ENCODE measurements around the gene PLEKHG5. TPM values are rescaled to one million over a fixed set of nuclear protein-coding genes. Genes with fewer than 3 reads are reported as not detected.

The PLEKHG5 gene
- total and polyA plus RNA-seq, 10 of the 15 experiments (the other 5 are each of a cell fraction or from before 2014, with no cell fraction given), result 0.04 to 1.1 (median 0.18) TPM; not detected in 1

DNA sequence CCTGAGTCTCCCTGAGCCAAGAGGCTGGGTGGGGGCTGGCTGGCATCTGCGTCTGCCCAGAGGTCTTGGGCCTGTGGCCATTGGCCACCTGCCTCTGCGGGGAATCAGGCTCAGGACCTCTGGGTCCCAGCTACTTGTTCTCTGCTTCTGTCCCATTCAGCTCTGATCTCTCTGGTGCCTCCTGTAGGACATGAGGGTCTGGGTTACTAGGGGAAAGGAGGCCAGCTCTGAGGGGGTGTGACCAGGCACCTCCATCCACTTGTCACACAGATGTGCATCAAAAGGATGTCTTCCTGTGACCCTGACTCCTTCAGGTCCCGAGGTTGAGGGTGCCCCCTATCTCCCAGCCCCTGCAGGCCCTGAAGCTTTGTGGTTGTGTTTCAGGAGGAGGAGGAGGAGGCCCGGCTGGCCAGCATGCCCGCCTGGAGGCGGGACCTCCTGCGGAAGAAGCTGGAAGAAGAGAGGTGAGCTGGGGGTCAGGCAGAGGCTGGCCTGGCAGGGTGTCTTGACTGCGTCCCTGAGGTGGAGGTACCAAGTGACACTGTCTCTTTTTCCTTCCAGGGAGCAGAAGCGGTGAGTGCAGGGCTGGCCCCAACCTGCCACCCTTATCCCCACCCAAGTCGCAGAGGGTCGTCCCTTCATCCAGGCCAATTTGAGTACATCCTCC lies 34.5 kb downstream of the PLEKHG5 start:
- no peak for FAIRE-seq
- 45% methylated on average over 11 of the region's 11 CpGs for WGBS (ENCODE audit: insufficient coverage, insufficient replicate concordance, low lambda C conversion rate, missing lambda C conversion rate)
- ChIA-PET CTCF (interaction anchor here (1.5 kb wide), 1 partner anchor 18 kb away, joined by 3 read pairs; no protein-coding TSS in a partner anchor), RAD21 (ENCODE audit: unreplicated experiment) (interaction anchor here (1.1 kb wide), 1 partner anchor 19 kb away, joined by 3 read pairs; no protein-coding TSS in a partner anchor), POLR2A (no interaction called here), SMC1A (ENCODE audit: uncharacterized antibody, unreplicated experiment) (no interaction called here)
- no peak for ATAC-seq
- Histone ChIP-seq H2AFZ (ENCODE audit: control insufficient read depth, low read depth, low read length) (no peak overlapping the region), H4K20me1 (ENCODE audit: control insufficient read depth, insufficient read depth) (no peaks in the 10 kb centered on the region), H3K36me3 (ENCODE audit: control insufficient read depth in 2 of 2, insufficient read depth in 2 of 2, low read length in 1 of 2) (no peaks in the 10 kb centered on the region), H3K27me3 (replicated peaks in 1 of 2; ENCODE audit: control insufficient read depth in 2 of 2, insufficient read depth in 2 of 2, low read length in 1 of 2) (peaks cover 0 to 4% of the 10 kb centered on the region in 2 experiments; a peak in 2 of 4 replicates), H3K79me2 (ENCODE audit: control insufficient read depth, insufficient read depth, low read length) (no peaks in the 10 kb centered on the region), H3K4me3 (no peak overlapping the region), H3K27ac (ENCODE audit: control insufficient read depth, insufficient read depth) (no peak overlapping the region), H3K9me3 (replicated peaks; ENCODE audit: control insufficient read depth, insufficient read depth, low read length) (no peaks in the 10 kb centered on the region), H3K4me2 (ENCODE audit: control insufficient read depth, insufficient read depth) (no peak overlapping the region), H3K9ac (ENCODE audit: control insufficient read depth, insufficient read depth, low read length) (no peak overlapping the region), H3K4me1 (ENCODE audit: control insufficient read depth, insufficient read depth, low read length) (no peaks in the 10 kb centered on the region; the same call in 1 of the 2 replicates)
- TF ChIP-seq SMAD1 (IDR thresholded peaks at IDR 0.05; ENCODE audit: low read depth, partially characterized antibody) (no peak), BHLHE40 (IDR thresholded peaks at IDR 0.05; ENCODE audit: borderline replicate concordance in 1 of 2, low read depth in 2 of 2, low read length in 1 of 2) (no peak), SREBF1 (IDR thresholded peaks at IDR 0.05; ENCODE audit: low read length) (no peak), HCFC1 (IDR thresholded peaks at IDR 0.05; ENCODE audit: low read length) (no peak), RAD21 (IDR thresholded peaks at IDR 0.05; ENCODE audit: insufficient read depth, low read depth, low read length) (no peak), SP1 (IDR thresholded peaks at IDR 0.05; ENCODE audit: low read depth, low read length) (no peak), TARDBP (IDR thresholded peaks at IDR 0.05; ENCODE audit: borderline replicate concordance) (no peak), KDM1A (IDR thresholded peaks at IDR 0.05; ENCODE audit: borderline replicate concordance) (no peak), BRCA1 (IDR thresholded peaks at IDR 0.05; ENCODE audit: low read depth, low read length) (no peak), BMI1 (IDR thresholded peaks at IDR 0.05; ENCODE audit: borderline replicate concordance) (no peak), ZNF592 (IDR thresholded peaks at IDR 0.05) (no peak)
- TF ChIP-seq, protein P1, sequence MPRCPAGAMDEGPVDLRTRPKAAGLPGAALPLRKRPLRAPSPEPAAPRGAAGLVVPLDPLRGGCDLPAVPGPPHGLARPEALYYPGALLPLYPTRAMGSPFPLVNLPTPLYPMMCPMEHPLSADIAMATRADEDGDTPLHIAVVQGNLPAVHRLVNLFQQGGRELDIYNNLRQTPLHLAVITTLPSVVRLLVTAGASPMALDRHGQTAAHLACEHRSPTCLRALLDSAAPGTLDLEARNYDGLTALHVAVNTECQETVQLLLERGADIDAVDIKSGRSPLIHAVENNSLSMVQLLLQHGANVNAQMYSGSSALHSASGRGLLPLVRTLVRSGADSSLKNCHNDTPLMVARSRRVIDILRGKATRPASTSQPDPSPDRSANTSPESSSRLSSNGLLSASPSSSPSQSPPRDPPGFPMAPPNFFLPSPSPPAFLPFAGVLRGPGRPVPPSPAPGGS (IDR thresholded peaks at IDR 0.05; ENCODE audit: borderline replicate concordance, insufficient read depth, low read depth, low read length, poor library complexity, severe bottlenecking), result no peak
- intact Hi-C loops (cut with micrococcal nuclease; ENCODE audit: unreplicated experiment) (no loop called here), in situ Hi-C loops (cut with MboI) (no loop called here)
- BruUV-seq (replicated peaks), result no TSS peak
- DNase-seq (ENCODE audit: low read depth, low spot score), result no peak

Data from GM12878 (cell line).